Lung (tissue), 12 donors: Measurements from ENCODE around the gene ANKRD44. TPM values are rescaled to one million over a fixed set of nuclear protein-coding genes. Genes with fewer than 3 reads are reported as not detected.

Experiments
- ATAC-seq: fragments of 200-7000 bp; cut with Tn5 transposase; one replicate; pipeline ENCODE4 v1.9.1; 2020; ENCODE audit warnings: moderate number of reproducible peaks; ENCODE audit not compliant: insufficient read depth, low FRiP score
- DNase-seq, 3 donors: peaks; one replicate each; pipeline ENCODE4 v3.0.0-alpha.2; 2013 to 2017
- H3K27ac ChIP-seq, 2 donors: one replicate each; pipeline ENCODE4 v1.5.1; 2013; ENCODE audit warnings: mild to moderate bottlenecking in 2 of 2, moderate library complexity in 2 of 2, control low read depth in 1 of 2, inconsistent platforms in 1 of 2, low read depth in 1 of 2, low read length in 1 of 2
- H3K27me3 ChIP-seq, 3 donors: one replicate each; pipeline ENCODE4 v1.5.1; 2013; ENCODE audit warnings: low read length in 2 of 3; ENCODE audit not compliant: control insufficient read depth in 3 of 3, insufficient read depth in 3 of 3
- H3K36me3 ChIP-seq, 4 donors: one replicate each; pipeline ENCODE4 v1.5.1; 2013; ENCODE audit warnings: low read length in 4 of 4, mild to moderate bottlenecking in 1 of 4, moderate library complexity in 1 of 4; ENCODE audit not compliant: control insufficient read depth in 4 of 4, insufficient read depth in 4 of 4
- H3K4me1 ChIP-seq, 5 donors: one replicate each; pipeline ENCODE4 v1.5.1; 2013; ENCODE audit warnings: low read length in 5 of 5, mild to moderate bottlenecking in 2 of 5, moderate library complexity in 1 of 5; ENCODE audit not compliant: control insufficient read depth in 5 of 5, insufficient read depth in 5 of 5
- H3K4me3 ChIP-seq: one replicate; pipeline ENCODE4 v1.5.1; 2013; ENCODE audit warnings: mild to moderate bottlenecking, control low read depth, moderate library complexity
- H3K9ac ChIP-seq, 2 donors: one replicate each; pipeline ENCODE4 v1.5.1; 2013; ENCODE audit warnings: low read length in 2 of 2, control low read depth in 1 of 2; ENCODE audit not compliant: insufficient read depth in 1 of 2
- H3K9me3 ChIP-seq, 4 donors: one replicate each; pipeline ENCODE4 v1.5.1; 2013; ENCODE audit warnings: low read length in 3 of 4, mild to moderate bottlenecking in 1 of 4, moderate library complexity in 1 of 4; ENCODE audit not compliant: control insufficient read depth in 4 of 4, insufficient read depth in 3 of 4
- CTCF ChIP-seq: IDR thresholded peaks from 2 replicates; pipeline ENCODE4 v1.5.1; 2012; ENCODE audit warnings: mild to moderate bottlenecking; ENCODE audit errors: control extremely low read depth, extremely low read depth
- WGBS, 2 donors: extraction: QIAGEN DNeasy Blood & Tissue Kit; methylation state at CpG; one replicate each; pipeline ENCODE4 v1.1.7; 2013; 5-methylcytosine and 5-hydroxymethylcytosine counted together
- polyA plus RNA-seq, 2 donors: library from polyadenylated mRNA; stranded (reverse); fragments of 200-250 nt; gene quantifications; one replicate each; pipeline ENCODE4 v1.2.1, GENCODE V29; 2013
- total RNA-seq, 2 donors: library from RNA; depleted of rRNA in 1 of 2; stranded (reverse); fragments of >200 nt in 1 of 2; gene quantifications; one replicate each; pipeline ENCODE4 v1.2.1, GENCODE V29; 2014 to 2021
- donor health status: control.
- donor health status: control.
- donor health status: Bipolar disorder and iron deficiency.
- donor health status: healthy.
- donor health status: DM: yes; HTN: yes; CAD: no.

The ANKRD44 gene
- total and polyA plus RNA-seq, 4 donors, result 7.1 to 73.8 (median 20.3) TPM

GRCh38 chr2:197174539-197175094 is 136.0 kb downstream of the ANKRD44 start:
- DNase-seq (no peak), ATAC-seq (no peak)
- 85 to 89% methylated on average over 2 of the region's 2 CpGs for WGBS, 2 donors
- Histone ChIP-seq H3K9ac (no peak overlapping the region), H3K4me3 (no peak overlapping the region), H3K27me3 (no peaks in the 10 kb centered on the region), H3K4me1 (peaks cover 0 to 2% (median 0%) of the 10 kb centered on the region in 5 donors), H3K36me3 (peaks cover 0 to 2% (median 0%) of the 10 kb centered on the region in 4 donors), H3K9me3 (no peaks in the 10 kb centered on the region), H3K27ac (no peak overlapping the region)
- no peak for TF ChIP-seq CTCF

- Histone ChIP-seq H3K27ac (no peak overlapping the region), H3K4me1 (peaks cover 0 to 9% (median 0%) of the 10 kb centered on the region in 5 donors), H3K27me3 (no peaks in the 10 kb centered on the region), H3K36me3 (peaks cover 0 to 5% (median 0%) of the 10 kb centered on the region in 4 donors), H3K4me3 (no peak overlapping the region), H3K9ac (no peak overlapping the region), H3K9me3 (no peaks in the 10 kb centered on the region)
- DNase-seq (no peak), ATAC-seq (no peak)
- WGBS, 2 donors, result 89 to 95% methylated on average over 4 of the region's 4 CpGs
- no peak for TF ChIP-seq CTCF
Measured at GRCh38 chr2:197171582-197171981, 139.0 kb downstream of the ANKRD44 start.

GRCh38 chr2:197170208-197170607 is 140.4 kb downstream of the ANKRD44 start:
- WGBS, 2 donors, result 55 to 75% methylated on average over 1 of the region's 1 CpG
- no peak overlapping the region for H3K27ac ChIP-seq
- no peak for DNase-seq
- TF ChIP-seq CTCF, result no peak
- peaks cover 0 to 3% (median 0%) of the 10 kb centered on the region in 4 donors for H3K36me3 ChIP-seq
- no peak for ATAC-seq
- no peak overlapping the region for H3K9ac ChIP-seq
- H3K27me3 ChIP-seq, result no peaks in the 10 kb centered on the region
- peaks cover 0 to 10% (median 1%) of the 10 kb centered on the region in 5 donors for H3K4me1 ChIP-seq
- H3K4me3 ChIP-seq, result no peak overlapping the region
- H3K9me3 ChIP-seq, result no peaks in the 10 kb centered on the region

GRCh38 chr2:197168705-197169104 is 141.9 kb downstream of the ANKRD44 start:
- DNase-seq (no peak), ATAC-seq (no peak)
- Histone ChIP-seq H3K27ac (no peak overlapping the region), H3K4me1 (peaks cover 0 to 12% (median 7%) of the 10 kb centered on the region in 5 donors), H3K9ac (no peak overlapping the region), H3K36me3 (peaks cover 0 to 2% (median 0%) of the 10 kb centered on the region in 4 donors), H3K9me3 (no peaks in the 10 kb centered on the region), H3K27me3 (no peaks in the 10 kb centered on the region), H3K4me3 (no peak overlapping the region)
- TF ChIP-seq CTCF, result peak; percentile 22
- 27 to 46% methylated on average over 5 of the region's 5 CpGs for WGBS, 2 donors
